Midbrain (tissue), 1 donor: ENCODE measurements around the gene THBS2.
"Not testable (repeated sequence)": the region's sequence is repeated elsewhere in the genome, so short reads cannot be mapped to it uniquely, and the experiment has no call there.

Experiments
- DNase-seq: peaks from one replicate; lab custom pipeline; 2025; lab: John Stamatoyannopoulos, UW

Gene THBS2

GRCh38 chr6:169210611-169211010, 43.0 kb downstream of the THBS2 start:
- DNase-seq = no peak

GRCh38 chr6:169208011-169208410, 45.6 kb downstream of the THBS2 start:
- no peak for DNase-seq

GRCh38 chr6:169207482-169207881, 46.2 kb downstream of the THBS2 start:
- DNase-seq = no peak

DNA sequence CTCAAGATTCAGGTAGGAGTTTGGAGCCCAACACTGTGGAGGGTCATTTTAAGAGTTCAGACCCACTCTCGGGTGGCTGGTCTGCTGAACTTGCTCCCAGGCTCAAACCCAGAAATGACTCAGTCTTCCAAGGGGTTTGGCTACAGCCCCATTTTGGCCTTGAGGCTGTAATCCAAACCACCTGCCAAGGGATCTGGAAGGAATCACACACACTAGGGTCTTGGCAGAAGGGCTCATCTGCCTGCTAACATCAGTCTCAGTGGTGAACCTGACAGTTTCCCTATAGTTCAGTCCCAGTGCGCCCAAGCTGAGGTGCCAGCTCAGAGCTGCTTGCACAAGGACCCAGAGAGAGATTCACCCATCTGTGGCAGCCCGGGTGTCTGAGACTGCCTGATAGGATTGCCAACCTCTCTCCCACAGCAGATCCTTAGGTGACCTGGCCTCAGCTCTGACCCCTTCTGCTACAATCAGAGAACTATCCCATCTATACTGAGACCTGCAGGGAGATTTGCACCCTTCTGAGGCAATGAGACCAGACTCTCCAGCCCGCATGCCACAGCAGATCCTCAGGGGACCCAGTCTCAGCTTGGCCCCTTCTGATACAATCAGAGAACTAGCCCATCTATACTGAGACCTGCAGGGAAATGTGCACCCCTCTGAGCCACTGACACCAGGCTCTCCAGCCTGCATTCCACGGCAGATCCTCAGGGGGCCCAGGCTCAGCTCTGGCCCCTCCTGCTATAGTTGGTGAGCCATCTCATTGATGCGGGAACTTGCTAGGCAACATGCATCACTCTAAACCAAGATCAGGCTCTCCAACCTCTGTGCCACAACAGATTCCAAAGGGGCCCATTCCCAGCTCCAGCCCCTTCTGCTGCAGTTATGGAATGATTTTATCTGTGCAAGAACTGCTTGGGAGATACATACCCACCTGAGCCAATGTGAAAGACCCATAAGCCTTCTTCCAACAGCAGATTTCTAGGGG, 48.2 kb downstream of the THBS2 start:
- DNase-seq = no peak

- DNase-seq = no peak
Observed at GRCh38 chr6:169204167-169204566, 49.5 kb downstream of the THBS2 start.

- no peak for DNase-seq
Observed at GRCh38 chr6:169201985-169202384, 51.7 kb downstream of the THBS2 start.

DNA sequence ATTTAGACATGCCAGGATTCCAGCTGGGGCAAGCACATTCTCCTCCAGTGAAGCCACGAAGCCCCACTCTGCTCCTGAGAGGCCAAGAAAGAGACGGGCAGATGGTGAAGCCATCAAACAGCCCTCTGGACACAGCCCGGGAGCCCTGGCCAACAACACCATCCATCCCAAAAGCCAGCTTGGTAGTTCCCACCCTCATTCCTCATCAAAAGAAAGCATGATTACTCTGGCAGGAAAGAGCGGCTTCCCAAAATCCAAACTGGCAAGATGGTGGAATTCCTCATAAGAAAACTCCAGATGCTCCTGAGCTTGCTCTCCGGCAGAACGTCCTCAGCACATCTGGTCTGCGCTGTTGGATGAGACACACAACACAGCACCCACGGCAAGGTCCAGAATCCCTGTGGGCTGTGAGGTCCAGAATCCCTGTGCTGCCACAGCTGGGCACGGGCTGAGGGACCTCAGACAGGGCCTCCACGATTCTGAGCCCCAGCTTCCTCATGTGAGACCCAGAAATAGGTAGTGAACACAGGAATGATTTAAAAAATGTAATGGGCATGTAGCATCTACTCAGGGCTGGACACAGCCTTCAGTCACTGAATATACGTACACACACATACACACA, 52.6 kb downstream of the THBS2 start:
- DNase-seq = no peak

DNA sequence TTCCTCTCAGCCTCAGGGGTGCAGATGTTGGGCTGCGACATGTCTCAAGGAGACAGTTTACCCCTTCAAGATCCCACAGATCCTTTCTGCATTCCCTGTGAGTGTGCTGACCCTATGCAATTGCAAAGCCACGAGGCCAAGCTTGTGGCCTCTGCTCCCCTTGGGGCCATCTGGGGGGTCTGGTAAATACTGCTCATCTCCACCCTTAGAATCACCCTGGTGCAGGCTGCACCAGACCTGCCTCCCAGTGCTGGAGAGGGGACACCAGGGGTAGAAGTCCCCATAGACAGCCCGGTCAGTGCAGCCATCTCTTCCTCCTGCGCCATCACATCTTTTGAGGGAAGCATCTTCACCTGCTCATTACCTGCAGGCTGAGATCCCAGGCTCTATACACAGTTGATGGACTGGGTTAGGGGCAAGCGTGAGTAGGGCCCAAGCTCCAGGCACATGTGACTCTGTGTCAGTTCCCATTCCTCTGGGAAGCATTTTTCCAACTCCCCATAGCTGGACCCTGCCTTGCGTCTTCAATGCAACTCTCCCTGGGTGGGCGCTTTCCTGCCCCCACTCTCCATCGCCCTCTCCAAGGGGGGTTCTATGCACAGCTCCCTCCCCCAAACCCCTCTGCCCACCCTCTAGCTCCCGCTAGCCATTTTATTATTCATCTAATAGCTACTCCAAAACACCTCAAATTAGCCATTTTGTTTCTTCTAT, 53.9 kb downstream of the THBS2 start:
- no peak for DNase-seq

DNA sequence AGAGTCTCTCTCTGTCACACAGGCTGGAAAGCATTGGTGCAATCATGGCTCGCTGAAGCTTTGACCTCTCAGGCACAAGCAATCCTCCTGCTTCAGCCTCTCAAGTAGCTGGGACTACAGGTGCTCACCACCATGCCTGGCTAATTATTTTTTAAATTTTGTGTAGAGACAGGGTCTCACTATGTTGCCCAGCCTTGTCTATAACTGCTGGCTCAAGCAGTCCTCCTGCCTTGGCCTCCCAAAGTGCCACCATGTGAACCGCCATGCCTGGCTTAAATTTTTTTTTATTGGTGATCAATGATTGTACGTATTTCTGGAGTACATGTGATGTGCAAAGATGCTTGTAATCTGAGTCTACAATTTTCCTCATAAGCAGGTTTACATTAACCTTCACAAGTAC, 54.8 kb downstream of the THBS2 start:
- DNase-seq = no peak

DNA sequence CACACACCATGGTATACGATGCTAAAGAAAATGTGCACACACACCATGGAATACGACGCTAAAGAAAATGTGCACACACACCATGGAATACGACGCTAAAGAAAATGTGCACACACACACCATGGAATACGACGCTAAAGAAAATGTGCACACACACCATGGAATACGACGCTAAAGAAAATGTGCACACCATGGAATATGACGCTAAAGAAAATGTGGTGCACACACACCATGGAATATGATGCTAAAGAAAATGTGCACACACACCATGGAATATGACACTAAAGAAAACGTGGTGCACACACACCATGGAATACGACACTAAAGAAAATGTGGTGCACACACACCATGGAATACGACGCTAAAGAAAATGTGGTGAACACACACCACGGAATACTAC, 55.7 kb downstream of the THBS2 start:
- DNase-seq = not testable (repeated sequence)

GRCh38 chr6:169196279-169196678, 57.4 kb downstream of the THBS2 start:
- DNase-seq = not testable (repeated sequence)

- DNase-seq = no peak
Observed at GRCh38 chr6:169194737-169195136, 58.9 kb downstream of the THBS2 start.

- DNase-seq = no peak
Observed at GRCh38 chr6:169190970-169191369, 62.7 kb downstream of the THBS2 start.

GRCh38 chr6:169190144-169190584, 63.5 kb downstream of the THBS2 start:
- no peak for DNase-seq

- no peak for DNase-seq
Observed at GRCh38 chr6:169189686-169190085, 64.0 kb downstream of the THBS2 start.

- DNase-seq = no peak
Observed at GRCh38 chr6:169189182-169189581, 64.5 kb downstream of the THBS2 start.

GRCh38 chr6:169188475-169188874, 65.2 kb downstream of the THBS2 start:
- no peak for DNase-seq

DNA sequence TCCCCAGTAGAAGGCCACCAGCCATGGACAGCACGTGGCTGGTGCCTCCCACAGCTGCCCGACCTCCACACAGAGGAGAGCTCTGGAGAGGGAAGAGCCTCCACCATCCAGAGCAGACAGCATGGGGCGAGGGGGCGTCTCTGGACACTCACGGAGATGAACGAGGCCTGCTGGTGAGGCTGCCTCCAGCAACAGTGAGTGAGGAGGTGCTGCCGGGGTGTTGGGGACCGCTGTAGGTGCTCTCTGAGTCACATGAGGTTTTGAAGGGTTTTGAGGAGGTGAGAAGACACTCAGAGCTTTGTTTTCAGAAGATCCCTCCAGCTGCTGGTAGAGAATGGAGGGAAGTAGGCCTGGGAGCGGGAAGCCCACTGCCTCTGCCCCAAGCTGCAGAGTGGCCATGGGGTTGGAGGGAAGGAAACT, 65.6 kb downstream of the THBS2 start:
- DNase-seq = no peak

DNA sequence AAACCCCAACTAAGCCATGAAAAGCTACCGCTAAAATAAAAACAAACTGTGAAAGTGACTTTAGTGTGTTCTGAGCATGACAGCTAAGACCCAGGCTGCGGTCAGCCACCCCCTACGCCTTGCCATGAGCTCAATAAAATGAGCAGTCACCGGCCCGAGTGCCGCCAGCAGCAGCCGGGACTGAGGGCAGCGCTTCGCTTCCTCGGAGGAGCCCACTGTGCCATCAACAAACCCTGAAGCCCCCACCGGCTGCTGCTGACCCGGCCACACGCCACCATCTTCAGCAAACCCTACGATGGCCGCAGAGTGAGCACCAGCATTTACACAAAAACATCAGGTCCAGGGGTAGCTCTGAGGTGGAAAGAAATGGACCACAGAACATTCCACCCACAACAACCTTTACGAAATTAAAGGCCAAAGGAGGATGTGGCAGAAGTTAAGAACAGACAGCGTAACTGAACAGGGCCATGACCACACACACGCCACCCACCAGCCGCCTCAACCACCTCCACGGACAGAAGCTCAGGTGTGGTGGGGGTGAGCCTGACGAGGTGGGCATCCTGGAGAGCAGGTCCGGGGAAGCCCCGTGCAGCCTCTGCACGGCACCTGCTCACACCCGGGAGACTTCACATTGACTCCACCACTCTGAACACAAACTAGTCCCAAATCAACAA, 67.0 kb downstream of the THBS2 start:
- no peak for DNase-seq

- no peak for DNase-seq
Observed at GRCh38 chr6:169185692-169186485, 67.8 kb downstream of the THBS2 start.

GRCh38 chr6:169185011-169185521, 68.6 kb downstream of the THBS2 start:
- DNase-seq = no peak
